OCI-LY3 (cell line): ENCODE measurements around the gene RFX4.

Experiments used
- EZH2phosphoT487 ChIP-seq: fragments of 200-600 bp; shearing (Covaris generic); IDR thresholded peaks from 2 replicates; pipeline ENCODE4 v1.6.1; 2018; ENCODE audit warnings: antibody characterized with exemption, mixed run types, low read depth
- TF ChIP-seq, protein P1 (sequence below): fragments of 200-600, 300-600 bp; sonication (generic); IDR thresholded peaks from 2 replicates; pipeline ENCODE4 v1.5.1; 2014; ENCODE audit warnings: antibody characterized with exemption, low read length, low read depth

DNA sequence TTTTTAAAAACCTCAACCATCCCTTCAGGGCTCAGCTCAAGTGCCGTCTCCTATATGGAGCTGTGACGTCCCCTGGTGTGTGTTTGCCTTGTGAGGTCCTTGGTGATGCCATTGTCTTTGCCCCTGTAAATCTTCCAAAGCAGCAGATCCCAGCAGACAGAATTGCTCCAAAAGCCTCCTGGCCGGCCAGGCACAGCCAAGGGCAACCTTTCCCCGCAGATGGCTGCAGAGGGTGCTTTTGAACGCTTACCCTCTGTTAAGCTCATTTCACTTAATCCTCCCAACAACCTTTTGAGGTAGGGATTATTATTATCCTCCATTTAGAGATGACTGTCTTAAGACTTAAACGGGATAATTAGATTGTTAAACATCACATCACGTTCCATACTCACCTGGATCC lies 51.4 kb downstream of the RFX4 start:
- TF ChIP-seq, protein P1, sequence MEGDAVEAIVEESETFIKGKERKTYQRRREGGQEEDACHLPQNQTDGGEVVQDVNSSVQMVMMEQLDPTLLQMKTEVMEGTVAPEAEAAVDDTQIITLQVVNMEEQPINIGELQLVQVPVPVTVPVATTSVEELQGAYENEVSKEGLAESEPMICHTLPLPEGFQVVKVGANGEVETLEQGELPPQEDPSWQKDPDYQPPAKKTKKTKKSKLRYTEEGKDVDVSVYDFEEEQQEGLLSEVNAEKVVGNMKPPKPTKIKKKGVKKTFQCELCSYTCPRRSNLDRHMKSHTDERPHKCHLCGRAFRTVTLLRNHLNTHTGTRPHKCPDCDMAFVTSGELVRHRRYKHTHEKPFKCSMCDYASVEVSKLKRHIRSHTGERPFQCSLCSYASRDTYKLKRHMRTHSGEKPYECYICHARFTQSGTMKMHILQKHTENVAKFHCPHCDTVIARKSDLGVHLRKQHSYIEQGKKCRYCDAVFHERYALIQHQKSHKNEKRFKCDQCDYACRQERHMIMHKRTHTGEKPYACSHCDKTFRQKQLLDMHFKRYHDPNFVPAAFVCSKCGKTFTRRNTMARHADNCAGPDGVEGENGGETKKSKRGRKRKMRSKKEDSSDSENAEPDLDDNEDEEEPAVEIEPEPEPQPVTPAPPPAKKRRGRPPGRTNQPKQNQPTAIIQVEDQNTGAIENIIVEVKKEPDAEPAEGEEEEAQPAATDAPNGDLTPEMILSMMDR = no peak
- TF ChIP-seq EZH2phosphoT487 = no peak
